Stimulated activated CD4-positive, alpha-beta T cell treated with anti-CD3 and anti-CD28 coated beads, Interleukin-2, amount 100 ng/mL, for 24 hours (primary cell): ENCODE results near the gene LBX1.

Experiments used
- DNase-seq, 2 donors: peaks; one replicate each; pipeline ENCODE4 v3.0.0-alpha.2; 2020

LBX1 gene

GRCh38 chr10:101229266-101230182, at the start of gene LBX1:
Gene LBX1, minus strand, starts transcription at chr10:101229463. Its CDS starts 648 bp downstream, at chr10:101228815.
- DNase-seq = no peak

- no peak for DNase-seq
Measured at GRCh38 chr10:101273741-101274140, 44.5 kb upstream of the LBX1 start.

- DNase-seq = no peak
Measured at GRCh38 chr10:101273330-101273729, 44.1 kb upstream of the LBX1 start.

GRCh38 chr10:101272229-101272868, 43.1 kb upstream of the LBX1 start:
- DNase-seq = peak; percentile 70 to 71

- no peak for DNase-seq
Measured at GRCh38 chr10:101270763-101271162, 41.5 kb upstream of the LBX1 start.

GRCh38 chr10:101267776-101268175, 38.5 kb upstream of the LBX1 start:
- no peak for DNase-seq

- no peak for DNase-seq
Measured at GRCh38 chr10:101267290-101267680, 38.0 kb upstream of the LBX1 start.

GRCh38 chr10:101266381-101267289, 37.4 kb upstream of the LBX1 start:
- DNase-seq = no peak

GRCh38 chr10:101263150-101263752, 34.0 kb upstream of the LBX1 start:
- DNase-seq = no peak

GRCh38 chr10:101262147-101262546, 32.9 kb upstream of the LBX1 start:
- DNase-seq = no peak

GRCh38 chr10:101261702-101262101, 32.4 kb upstream of the LBX1 start:
- no peak for DNase-seq

- no peak for DNase-seq
Measured at GRCh38 chr10:101260764-101261481, 31.7 kb upstream of the LBX1 start.

- DNase-seq = no peak
Measured at GRCh38 chr10:101258179-101258885, 29.1 kb upstream of the LBX1 start.

- no peak for DNase-seq
Measured at GRCh38 chr10:101257491-101257890, 28.2 kb upstream of the LBX1 start.

- DNase-seq = no peak
Measured at GRCh38 chr10:101257084-101257483, 27.8 kb upstream of the LBX1 start.

- no peak for DNase-seq
Measured at GRCh38 chr10:101256387-101256786, 27.1 kb upstream of the LBX1 start.

GRCh38 chr10:101250136-101250535, 20.9 kb upstream of the LBX1 start:
- no peak for DNase-seq

GRCh38 chr10:101249171-101249581, 19.9 kb upstream of the LBX1 start:
- no peak for DNase-seq

- no peak for DNase-seq
Measured at GRCh38 chr10:101246639-101247038, 17.4 kb upstream of the LBX1 start.

- DNase-seq = no peak
Measured at GRCh38 chr10:101244321-101245050, 15.2 kb upstream of the LBX1 start.
